ENCODE data around the gene CES5A. TPM values are rescaled to one million over a fixed set of nuclear protein-coding genes. Genes with fewer than 3 reads are reported as not detected.
"Not testable (repeated sequence)": the region's sequence is repeated elsewhere in the genome, so short reads cannot be mapped to it uniquely, and the experiment has no call there.

Gene CES5A
- total RNA-seq, 1 donor from 2014 or later, result not detected

DNA sequence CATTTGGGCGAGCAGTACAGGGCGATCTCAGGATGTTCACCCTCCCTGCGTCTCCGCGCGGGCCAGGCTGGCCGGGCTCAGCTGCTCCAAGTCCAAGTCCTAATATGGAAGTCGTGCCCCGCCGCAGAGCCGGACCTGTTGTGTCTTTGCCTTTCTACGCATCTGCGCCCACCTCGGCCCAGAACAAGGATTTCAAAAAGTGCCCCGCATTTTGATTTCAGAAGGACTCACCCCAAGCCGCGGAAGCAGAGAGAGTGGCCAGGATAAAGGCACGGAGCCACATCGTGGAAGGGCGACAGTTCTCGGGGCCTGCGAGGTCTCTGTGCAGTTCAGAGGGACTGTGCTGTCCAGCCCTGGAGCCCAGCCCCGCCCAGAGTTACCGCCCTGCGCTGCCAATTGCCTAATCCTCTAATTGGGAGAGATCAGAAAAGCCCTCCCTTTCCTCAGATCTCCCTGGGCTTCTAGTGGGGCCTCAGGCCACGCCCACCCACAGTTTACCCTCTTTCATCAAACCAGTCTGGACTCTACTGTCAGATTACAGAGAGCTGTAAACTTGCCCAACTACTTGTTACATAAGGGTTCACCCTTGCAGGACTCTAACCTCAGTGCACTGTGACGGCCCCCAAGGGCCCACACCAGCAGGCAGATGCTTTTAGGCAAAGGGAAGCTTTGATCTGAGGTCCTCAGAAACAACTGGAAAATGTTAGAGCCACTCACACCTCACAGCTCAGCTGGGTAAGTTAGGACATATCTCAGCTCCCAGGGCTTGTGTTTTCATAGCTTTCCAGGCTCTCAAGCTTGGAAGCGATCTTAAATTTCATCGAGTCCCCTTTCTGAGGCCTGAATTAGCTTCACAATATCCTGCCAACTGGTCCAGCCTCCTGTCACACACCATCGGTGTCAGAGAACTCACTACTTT lies 42.1 kb downstream of the CES5A start, which contains the start of gene CES1:
Gene CES1, minus strand, starts transcription at position 324 of the 919 bp plus-strand sequence. Its CDS starts 41 bp downstream, at position 283.
- intact Hi-C loops (cut with DNase I), result no loop called here
- DNase-seq (ENCODE audit: low spot score), result no peak

DNA sequence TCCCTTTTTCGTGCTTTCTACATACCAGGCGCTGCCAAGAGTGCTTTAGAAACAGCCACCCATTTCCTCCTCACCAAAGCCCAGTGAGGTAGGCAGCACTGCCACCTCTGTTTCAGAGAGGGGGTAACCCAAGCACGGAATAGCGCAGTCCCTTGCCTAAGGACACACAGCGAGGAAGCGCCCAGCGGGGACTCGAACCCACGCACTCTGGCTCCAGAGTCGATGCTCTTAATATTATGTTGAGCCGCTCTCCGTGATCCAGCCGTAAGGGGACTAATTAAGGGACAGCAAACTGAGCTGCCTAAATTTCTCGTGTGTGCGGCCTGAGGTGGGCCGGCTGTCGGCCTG lies 42.8 kb downstream of the CES5A start:
- intact Hi-C loops (cut with DNase I), result no loop called here
- DNase-seq (ENCODE audit: low spot score), result no peak

DNA sequence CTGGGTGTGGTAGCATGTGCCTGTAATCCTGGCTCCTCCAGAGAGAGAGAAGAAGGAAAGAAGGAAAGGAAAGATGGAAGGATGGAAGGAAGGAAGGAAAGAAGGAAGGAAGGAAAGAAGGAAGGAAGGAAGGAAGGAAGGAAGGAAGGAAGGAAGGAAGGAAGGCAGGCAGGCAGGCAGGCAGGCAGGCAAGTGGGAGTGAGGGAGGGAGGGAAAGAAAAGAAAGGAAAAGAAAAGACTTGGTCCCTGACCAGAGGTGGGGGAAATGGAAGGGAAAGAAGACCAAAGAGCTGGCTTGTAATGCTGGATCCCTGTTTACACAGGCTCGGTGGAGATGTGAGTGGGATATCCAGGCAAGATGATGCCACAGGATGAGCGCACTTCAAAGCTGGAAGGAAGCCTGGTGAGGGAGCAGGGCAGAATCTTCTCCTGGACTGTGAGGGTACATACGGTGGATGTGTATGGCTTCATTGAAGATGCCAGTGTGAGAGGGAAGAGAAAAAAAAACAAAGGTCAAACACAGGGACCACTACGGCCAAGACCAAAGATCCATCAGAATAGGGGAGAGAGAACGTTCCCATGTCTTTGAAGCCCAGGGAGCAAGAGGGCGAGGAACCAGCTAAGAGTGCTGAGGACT lies 44.4 kb downstream of the CES5A start:
- DNase-seq (ENCODE audit: low spot score), result no peak
- intact Hi-C loops (cut with DNase I), result no loop called here

DNA sequence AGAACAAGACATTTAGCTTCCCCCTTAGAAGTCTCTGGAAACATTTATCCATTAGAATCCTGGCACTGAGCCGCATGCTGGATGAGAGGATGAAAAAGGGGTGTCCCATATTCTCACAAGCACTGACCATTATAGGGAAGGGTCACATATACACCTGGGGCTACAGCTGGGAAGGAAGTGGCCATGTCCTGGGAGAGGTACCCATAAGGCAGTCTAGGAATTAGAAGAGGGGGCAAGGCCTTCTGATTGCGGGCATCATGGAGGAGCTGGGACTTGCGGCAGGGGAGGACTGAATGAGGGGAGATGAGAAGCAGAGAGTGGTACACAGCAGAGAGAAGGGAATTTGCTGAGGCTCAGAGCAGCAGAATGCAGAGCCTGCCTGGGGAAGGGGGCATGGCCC lies 45.9 kb downstream of the CES5A start:
- DNase-seq (ENCODE audit: low spot score); intact Hi-C loops (cut with DNase I): not testable (repeated sequence)

DNA sequence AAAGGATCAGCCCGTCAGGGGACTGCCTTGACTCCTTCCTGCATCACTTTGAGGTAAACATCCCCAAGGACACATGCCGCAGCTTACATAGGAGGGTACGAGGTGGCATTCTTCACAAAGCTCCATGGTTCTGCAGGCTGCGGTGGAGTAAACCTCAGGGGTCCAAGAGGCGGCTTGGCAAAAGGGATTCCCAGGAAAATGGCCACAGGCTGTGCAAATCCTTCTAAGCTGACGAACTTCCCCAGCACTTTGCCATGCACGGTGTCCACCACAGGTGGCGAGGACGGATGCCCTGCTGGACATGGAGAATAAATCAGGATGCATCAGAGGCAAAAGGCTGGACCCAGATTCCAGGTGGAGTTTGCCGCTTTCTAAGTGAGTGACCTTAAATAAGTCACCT lies 46.5 kb downstream of the CES5A start:
- intact Hi-C loops (cut with DNase I), result no loop called here
- no peak for DNase-seq (ENCODE audit: low spot score)

DNA sequence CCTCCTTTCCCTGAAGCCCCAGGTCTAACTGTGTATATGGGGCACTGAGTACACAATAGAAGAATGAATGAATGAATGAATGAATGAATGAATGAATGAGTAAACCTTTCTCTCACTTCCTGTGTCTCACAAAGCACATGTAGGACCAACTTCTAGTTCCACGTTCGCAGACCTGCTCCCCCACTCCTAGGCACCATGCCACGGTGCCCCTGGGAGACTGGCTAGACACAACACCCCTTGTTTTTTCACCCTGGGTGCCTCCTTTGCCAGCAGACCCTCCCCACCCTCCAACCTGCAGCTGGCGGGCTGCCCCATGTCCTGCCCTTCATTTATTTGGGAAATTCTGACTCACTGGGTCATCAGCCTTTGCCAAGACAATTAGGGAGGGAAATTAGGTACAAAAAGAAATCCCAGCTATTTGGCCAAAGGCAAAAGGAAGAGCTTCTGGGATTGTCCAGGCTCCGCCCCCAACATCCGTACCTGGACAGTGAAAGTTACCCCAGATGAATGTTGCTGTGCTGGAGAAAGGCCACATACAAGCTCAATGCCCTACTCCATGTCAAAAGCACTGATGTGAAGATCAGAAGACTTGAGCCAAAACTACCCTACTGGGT lies 50.0 kb downstream of the CES5A start:
- intact Hi-C loops (cut with DNase I), result no loop called here

DNA sequence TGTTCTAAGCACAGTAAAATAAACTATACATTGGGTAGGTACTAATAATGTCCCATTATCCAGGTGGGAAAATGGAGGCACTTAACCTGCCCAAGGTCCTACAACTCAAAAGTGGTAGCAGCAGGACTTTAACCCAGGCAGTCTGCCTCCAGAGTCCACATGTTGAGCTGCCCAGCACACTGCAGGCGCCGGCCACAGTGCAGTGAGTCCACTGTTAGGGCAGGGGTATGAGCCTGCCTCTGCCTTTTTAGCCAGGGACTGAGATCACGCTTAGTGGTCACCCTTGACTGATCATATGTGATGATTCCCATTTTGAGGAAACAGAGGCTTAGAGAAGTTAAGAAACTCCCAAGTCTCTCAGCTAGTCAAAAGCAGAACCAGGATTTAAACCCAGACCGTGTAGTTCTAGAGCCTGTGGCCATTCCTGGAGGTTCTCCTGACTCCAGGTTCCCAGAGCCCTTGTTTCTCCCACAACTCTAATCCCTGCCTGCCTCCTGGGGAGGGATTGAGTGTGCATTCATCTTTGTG lies 50.6 kb downstream of the CES5A start:
- intact Hi-C loops (cut with DNase I), result no loop called here
- no peak for DNase-seq (ENCODE audit: low spot score)

More for the DNA sequence above, 50.0 kb downstream of the CES5A start:
- DNase-seq (ENCODE audit: low spot score), result no peak

DNA sequence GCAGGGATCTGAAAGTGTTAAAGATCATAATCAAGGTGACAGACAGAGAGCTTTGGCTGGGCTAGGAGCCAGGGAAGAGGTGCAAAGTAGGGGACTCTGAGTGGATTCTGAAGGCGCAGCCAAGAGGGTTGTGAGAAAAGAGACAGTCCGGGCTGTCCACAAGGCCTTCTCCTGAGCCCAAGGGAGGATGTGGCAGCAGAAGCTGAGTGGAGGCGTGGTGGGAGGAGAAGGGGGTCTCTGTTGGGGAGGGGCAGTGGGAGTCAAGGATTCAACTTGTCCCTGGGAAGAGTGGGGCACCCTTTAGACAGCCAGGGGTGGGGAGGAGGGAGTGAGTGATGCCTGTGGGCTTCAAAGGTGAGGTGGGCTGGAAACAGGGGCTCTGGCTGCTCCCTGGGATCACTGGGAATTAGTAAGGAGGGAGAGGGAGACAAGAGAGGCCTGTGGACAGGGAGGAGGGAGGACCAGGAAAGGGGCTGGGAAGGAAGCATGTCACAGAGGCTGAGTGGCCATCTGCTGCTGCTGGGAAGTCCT lies 52.8 kb downstream of the CES5A start:
- no peak for DNase-seq (ENCODE audit: low spot score)
- intact Hi-C loops (cut with DNase I), result no loop called here

DNA sequence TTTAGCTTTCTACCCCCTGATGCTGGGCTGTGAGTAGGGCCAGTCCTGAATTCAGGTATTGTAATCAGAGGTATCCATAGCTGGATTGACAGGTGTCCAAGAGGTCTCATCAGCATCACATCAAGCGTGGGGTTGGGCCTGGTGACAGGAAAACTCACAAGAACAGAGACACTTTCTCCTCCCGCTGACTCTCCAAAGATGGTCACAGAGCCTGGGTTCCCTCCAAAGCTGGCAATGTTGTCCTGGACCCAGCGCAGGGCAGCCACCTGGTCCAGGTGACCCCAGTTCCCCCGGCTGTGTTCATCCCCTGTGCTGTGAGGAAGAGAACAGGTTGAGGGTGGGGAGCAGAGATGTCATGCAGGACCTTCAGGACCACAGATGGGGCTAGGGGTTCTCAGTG lies 54.0 kb downstream of the CES5A start:
- no peak for DNase-seq (ENCODE audit: low spot score)
- intact Hi-C loops (cut with DNase I), result no loop called here

DNA sequence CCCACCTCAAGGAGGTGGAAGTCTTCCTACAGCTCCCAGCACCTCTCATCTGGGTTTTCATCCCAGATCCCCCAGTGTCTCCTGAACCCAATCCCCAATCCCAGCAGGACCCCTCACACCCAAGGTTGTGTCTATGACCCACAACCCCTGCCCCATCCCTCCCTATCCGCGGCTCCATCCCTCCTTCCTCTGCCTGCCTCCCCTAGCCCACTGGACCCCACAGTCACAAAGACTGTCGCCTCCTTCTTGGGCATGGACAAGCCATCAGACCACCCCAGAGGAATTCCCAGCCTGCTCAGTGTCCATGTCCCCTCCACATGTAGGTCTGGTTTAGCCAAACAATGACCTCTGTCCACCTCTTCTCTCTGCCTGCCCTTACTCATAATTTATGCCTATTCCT lies 54.6 kb downstream of the CES5A start:
- intact Hi-C loops (cut with DNase I), result no loop called here

DNA sequence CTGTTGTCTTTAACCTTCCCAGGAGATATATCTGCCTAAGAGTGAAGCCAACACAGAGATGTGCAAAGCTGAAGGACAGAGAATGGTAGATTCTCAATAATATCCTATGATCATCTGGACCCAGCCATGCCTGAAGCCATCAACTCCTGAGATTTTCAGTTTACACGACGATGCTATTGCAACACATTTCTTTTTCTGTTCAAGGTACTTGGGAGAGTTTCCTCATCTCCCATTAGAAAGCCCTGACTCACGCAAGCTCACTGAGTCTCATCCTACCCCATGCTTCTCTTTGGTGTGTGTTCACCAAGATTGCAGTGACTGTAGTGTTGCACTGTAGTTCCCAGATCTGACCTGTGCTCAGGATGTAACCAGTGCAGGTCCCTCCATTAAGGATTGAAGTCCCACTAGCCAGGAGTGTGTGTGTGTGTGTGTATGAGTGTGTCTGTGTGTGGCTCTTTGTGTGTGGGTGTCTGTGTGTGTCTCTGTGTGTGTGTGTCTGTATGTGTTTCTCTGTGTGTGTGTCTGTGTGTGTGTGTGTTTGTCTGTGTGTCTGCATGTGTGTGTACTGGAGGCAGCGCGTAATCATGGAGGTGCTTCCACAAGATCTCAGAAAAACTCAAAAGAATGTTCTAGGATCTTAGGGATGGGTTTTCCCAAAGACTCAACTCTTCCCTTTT lies 57.8 kb downstream of the CES5A start:
- no peak for DNase-seq (ENCODE audit: low spot score)
- intact Hi-C loops (cut with DNase I), result no loop called here

More for the DNA sequence above, 54.6 kb downstream of the CES5A start:
- no peak for DNase-seq (ENCODE audit: low spot score)

DNA sequence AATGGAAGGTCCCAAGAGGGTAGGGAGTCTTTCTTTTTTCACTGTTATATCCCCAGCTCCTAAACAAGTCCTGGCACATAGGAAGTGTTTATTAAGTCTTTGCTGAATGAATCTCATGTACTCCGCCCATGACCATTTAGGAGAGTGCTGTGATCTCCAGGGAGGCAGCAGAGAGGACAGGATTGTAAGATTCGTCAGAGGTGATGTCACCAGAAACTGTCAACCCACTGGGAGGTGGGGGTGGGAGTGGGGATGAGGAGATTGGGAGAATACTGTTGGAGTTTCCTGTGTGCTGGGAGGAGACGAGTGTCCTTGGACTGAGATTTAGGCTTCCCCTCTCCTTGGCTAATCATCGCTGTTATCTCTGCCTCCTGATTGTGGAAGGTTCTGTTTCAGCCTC lies 59.0 kb downstream of the CES5A start:
- intact Hi-C loops (cut with DNase I); DNase-seq (ENCODE audit: low spot score): not testable (repeated sequence)

DNA sequence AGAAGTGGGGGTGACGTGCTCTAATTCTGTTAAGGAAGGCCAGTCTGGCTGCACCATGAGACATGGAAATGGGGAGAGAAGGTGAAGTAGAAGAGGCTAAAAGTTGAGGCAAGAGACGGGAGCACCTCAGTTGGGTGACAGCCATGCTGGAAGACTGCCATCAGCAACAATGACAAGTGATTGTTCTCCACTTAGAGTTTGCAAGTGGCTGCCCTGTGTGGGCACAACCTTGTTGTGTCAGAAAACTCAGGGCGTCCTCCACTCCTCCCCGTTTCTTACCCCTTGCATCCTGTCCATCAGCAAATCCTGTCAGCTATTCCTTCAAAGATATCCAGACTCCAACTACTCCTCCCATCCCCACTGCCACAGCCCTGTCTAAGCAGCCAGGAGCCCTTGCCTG lies 59.9 kb downstream of the CES5A start:
- intact Hi-C loops (cut with DNase I), result no loop called here

DNA sequence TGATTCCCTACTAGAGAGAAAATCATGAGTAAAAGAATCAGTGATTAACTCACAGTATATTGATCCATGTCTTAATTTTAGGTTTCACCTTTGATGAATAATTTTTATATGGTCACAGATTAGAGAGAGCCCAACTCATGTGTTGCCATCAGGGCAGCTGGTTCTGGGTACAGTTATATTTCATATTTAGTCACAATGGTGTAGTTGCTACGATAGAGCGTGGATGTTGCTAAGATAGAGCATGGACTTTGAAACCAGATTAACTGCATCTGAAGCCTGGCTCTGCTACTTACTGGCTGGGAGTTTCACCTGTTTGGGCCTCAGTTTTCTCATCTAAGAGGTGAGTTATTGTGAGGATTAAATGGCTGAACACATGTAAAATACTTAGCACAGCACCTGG lies 61.0 kb downstream of the CES5A start:
- DNase-seq (ENCODE audit: low spot score); intact Hi-C loops (cut with DNase I): not testable (repeated sequence)

More for the DNA sequence above, 59.9 kb downstream of the CES5A start:
- no peak for DNase-seq (ENCODE audit: low spot score)

DNA sequence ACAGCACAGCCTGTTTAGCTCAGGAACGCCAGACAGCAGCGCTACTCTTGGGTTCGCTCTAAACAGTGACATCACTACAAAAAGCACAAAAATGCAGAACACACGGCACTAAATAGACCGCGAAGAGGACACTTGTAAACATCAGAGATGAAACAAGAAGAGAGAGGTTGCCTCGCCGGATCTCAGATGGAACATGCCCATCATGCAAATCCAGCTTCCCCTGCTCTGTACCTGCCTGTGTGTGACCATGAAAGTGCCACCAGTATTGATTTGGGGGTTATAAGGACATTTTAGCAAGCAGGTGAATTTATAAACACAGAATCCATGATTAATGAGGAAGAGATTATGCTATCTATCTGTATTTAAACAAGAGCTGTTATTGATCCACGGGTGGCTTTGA lies 61.4 kb downstream of the CES5A start:
- DNase-seq (ENCODE audit: low spot score); intact Hi-C loops (cut with DNase I): not testable (repeated sequence)

DNA sequence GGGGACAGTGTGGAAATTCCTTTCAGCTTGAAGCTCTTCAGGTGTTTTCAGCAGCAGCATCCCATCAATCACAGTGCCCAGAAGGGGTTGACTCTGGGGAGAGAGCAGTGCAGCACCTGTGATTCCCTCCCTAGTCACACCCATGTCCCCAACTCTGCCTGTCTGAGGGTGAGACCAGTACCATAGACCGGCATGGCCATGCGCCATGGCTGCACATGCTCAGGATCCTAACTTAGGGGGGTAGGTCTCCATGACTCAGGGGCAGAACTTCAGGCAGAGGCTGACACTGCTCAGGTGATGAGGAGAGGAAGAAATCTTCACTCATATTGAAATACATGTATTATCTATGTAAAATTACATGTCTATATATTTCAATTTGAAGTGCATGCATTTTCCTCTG lies 62.2 kb downstream of the CES5A start:
- intact Hi-C loops (cut with DNase I), result no loop called here
- no peak for DNase-seq (ENCODE audit: low spot score)

DNA sequence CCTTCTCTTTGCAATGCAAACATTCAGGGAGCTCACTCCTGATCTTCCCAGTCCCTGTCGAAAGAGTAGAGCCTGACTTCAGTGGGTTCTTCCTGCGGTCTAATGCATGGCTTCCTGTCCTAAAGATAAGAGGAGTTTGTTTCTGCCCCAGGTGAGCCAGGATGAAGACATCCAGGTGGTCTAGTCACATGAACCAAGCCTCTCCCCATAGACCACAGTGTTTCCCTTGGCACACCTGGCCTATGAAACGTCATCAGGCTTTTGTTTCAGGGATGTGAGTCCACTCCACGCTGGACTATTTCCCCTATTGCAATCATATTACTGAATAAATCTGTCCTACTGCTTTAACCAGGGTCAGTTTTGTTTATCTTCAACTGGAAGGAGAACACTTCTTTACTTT lies 63.4 kb downstream of the CES5A start:
- intact Hi-C loops (cut with DNase I), result no loop called here
- DNase-seq (ENCODE audit: low spot score), result no peak

DNA sequence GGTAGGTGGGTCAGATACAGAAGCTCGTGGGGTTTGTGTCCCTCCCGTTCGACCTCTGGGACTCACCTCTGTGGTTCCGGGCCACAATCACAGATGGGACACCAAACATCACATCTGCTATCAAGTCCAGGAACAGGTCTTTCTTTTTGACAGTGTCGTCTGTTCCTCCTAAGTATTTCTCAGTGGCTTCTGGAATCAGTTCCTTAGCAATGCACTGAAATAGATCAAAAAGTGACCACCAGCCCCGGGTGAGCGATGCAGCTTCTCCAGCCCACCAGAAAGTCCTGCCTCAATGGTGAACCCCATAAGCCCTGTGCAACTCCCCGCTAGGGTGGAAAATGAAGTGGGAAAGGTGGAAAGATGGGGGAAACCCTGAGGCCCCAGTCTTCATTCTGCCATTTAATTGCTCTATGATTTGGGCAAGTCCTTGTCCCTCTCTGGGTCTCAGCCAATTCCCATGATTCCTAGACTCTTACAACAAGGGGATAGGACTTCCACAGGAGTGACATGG lies 64.7 kb downstream of the CES5A start:
- intact Hi-C loops (cut with DNase I), result no loop called here
- DNase-seq (ENCODE audit: low spot score), result no peak

DNA sequence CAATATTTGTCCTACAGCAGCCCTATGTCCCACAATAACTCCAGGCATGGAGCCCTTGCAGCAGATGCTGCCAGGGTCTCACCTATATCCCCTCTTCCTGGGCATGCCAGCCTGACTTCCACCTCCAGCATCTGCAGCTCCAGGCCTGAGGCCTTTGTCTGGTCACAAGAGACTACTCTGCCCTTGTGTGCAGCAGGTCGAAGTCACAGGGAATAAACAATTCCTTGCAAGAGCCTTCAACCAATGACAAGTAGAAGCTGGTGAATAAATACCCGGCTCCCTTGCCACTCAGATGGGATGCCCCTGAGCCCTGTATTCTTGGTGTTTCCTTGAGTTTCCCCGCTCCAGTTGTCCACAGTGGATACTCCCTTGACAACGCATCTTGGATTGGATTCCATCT lies 65.3 kb downstream of the CES5A start:
- intact Hi-C loops (cut with DNase I), result no loop called here

More for the DNA sequence above, 65.3 kb downstream of the CES5A start:
- no peak for DNase-seq (ENCODE audit: low spot score)

Data from cardiac septum (tissue), 1 donor.